HG03097 (cell line): Measurements from ENCODE around the gene CENPC.

ENCODE experiments used
- ATAC-seq: cut with Tn5 transposase; IDR thresholded peaks from one replicate; pipeline ENCODE4 v1.9.1; 2021; ENCODE audit not compliant: unreplicated experiment, low FRiP score

The CENPC gene

GRCh38 chr4:67430989-67431388, 114.3 kb downstream of the CENPC start:
- ATAC-seq = no peak

DNA sequence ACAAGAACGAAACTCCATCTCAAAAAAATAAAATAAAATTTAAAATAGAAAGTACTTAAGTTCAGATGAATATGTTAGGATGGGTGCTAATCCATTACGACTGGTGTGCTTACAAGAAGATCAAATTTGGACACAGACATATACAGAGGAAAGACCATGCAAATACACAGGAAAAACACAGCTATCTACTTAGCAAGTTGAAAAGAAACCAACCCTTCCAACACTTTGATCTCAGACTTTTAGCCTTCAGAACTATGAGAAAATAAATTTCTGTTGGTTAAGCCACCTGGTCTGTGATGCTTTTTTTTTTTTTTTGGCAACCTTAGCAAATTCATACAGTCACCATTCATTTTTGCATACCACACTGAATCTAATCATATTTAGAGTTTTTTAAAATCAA, 116.5 kb downstream of the CENPC start:
- no peak for ATAC-seq
